ENCODE measurements around the gene KCNA2.

Gene KCNA2

GRCh38 chr1:110588991-110589390, 17.2 kb downstream of the KCNA2 start:
- in situ Hi-C loops (cut with HindIII; ENCODE audit: low pct_unique_long_range_greater_than_20kb, low sequenced_read_pairs) = no loop called here
- DNase-seq (ENCODE audit: low read depth in 1 of 2, low spot score in 1 of 2) = no peak

GRCh38 chr1:110588486-110588885, 17.7 kb downstream of the KCNA2 start:
- in situ Hi-C loops (cut with HindIII; ENCODE audit: low pct_unique_long_range_greater_than_20kb, low sequenced_read_pairs) = no loop called here
- no peak for DNase-seq (ENCODE audit: low read depth in 1 of 2, low spot score in 1 of 2)
- no peak for TF ChIP-seq JUND (IDR thresholded peaks at IDR 0.05; ENCODE audit: low read depth)

More at GRCh38 chr1:110588991-110589390, 17.2 kb downstream of the KCNA2 start:
- no peak for TF ChIP-seq JUND (IDR thresholded peaks at IDR 0.05; ENCODE audit: low read depth)

GRCh38 chr1:110587906-110588305, 18.3 kb downstream of the KCNA2 start:
- no peak for TF ChIP-seq JUND (IDR thresholded peaks at IDR 0.05; ENCODE audit: low read depth)
- no peak for DNase-seq (ENCODE audit: low read depth in 1 of 2, low spot score in 1 of 2)
- in situ Hi-C loops (cut with HindIII; ENCODE audit: low pct_unique_long_range_greater_than_20kb, low sequenced_read_pairs) = no loop called here

- TF ChIP-seq JUND (IDR thresholded peaks at IDR 0.05; ENCODE audit: low read depth) = no peak
- no peak for DNase-seq (ENCODE audit: low read depth in 1 of 2, low spot score in 1 of 2)
- in situ Hi-C loops (cut with HindIII; ENCODE audit: low pct_unique_long_range_greater_than_20kb, low sequenced_read_pairs) = no loop called here
These were observed 20.7 kb downstream of the KCNA2 start for GRCh38 chr1:110585481-110585880.

- no peak for TF ChIP-seq JUND (IDR thresholded peaks at IDR 0.05; ENCODE audit: low read depth)
- no peak for DNase-seq (ENCODE audit: low read depth in 1 of 2, low spot score in 1 of 2)
- in situ Hi-C loops (cut with HindIII; ENCODE audit: low pct_unique_long_range_greater_than_20kb, low sequenced_read_pairs) = no loop called here
These were observed 22.1 kb downstream of the KCNA2 start for GRCh38 chr1:110584045-110584444.

GRCh38 chr1:110583505-110583904, 22.7 kb downstream of the KCNA2 start:
- in situ Hi-C loops (cut with HindIII; ENCODE audit: low pct_unique_long_range_greater_than_20kb, low sequenced_read_pairs) = no loop called here
- TF ChIP-seq JUND (IDR thresholded peaks at IDR 0.05; ENCODE audit: low read depth) = no peak
- no peak for DNase-seq (ENCODE audit: low read depth in 1 of 2, low spot score in 1 of 2)

GRCh38 chr1:110582378-110582777, 23.8 kb downstream of the KCNA2 start:
- in situ Hi-C loops (cut with HindIII; ENCODE audit: low pct_unique_long_range_greater_than_20kb, low sequenced_read_pairs) = no loop called here
- no peak for DNase-seq (ENCODE audit: low read depth in 1 of 2, low spot score in 1 of 2)
- no peak for TF ChIP-seq JUND (IDR thresholded peaks at IDR 0.05; ENCODE audit: low read depth)

- no peak for DNase-seq (ENCODE audit: low read depth in 1 of 2, low spot score in 1 of 2)
These were observed 24.4 kb downstream of the KCNA2 start for GRCh38 chr1:110581682-110582145.

GRCh38 chr1:110580244-110580643, 25.9 kb downstream of the KCNA2 start:
- TF ChIP-seq JUND (IDR thresholded peaks at IDR 0.05; ENCODE audit: low read depth) = no peak
- no peak for DNase-seq (ENCODE audit: low read depth in 1 of 2, low spot score in 1 of 2)
- in situ Hi-C loops (cut with HindIII; ENCODE audit: low pct_unique_long_range_greater_than_20kb, low sequenced_read_pairs) = no loop called here

More at GRCh38 chr1:110581682-110582145, 24.4 kb downstream of the KCNA2 start:
- no peak for TF ChIP-seq JUND (IDR thresholded peaks at IDR 0.05; ENCODE audit: low read depth)
- in situ Hi-C loops (cut with HindIII; ENCODE audit: low pct_unique_long_range_greater_than_20kb, low sequenced_read_pairs) = no loop called here

GRCh38 chr1:110579460-110579859, 26.7 kb downstream of the KCNA2 start:
- no peak for TF ChIP-seq JUND (IDR thresholded peaks at IDR 0.05; ENCODE audit: low read depth)
- in situ Hi-C loops (cut with HindIII; ENCODE audit: low pct_unique_long_range_greater_than_20kb, low sequenced_read_pairs) = no loop called here
- no peak for DNase-seq (ENCODE audit: low read depth in 1 of 2, low spot score in 1 of 2)

GRCh38 chr1:110576441-110576840, 29.7 kb downstream of the KCNA2 start:
- no peak for DNase-seq (ENCODE audit: low read depth in 1 of 2, low spot score in 1 of 2)
- in situ Hi-C loops (cut with HindIII; ENCODE audit: low pct_unique_long_range_greater_than_20kb, low sequenced_read_pairs) = no loop called here
- no peak for TF ChIP-seq JUND (IDR thresholded peaks at IDR 0.05; ENCODE audit: low read depth)

- in situ Hi-C loops (cut with HindIII; ENCODE audit: low pct_unique_long_range_greater_than_20kb, low sequenced_read_pairs) = no loop called here
- no peak for TF ChIP-seq JUND (IDR thresholded peaks at IDR 0.05; ENCODE audit: low read depth)
These were observed 32.8 kb downstream of the KCNA2 start for GRCh38 chr1:110573314-110573713.

GRCh38 chr1:110572751-110573150, 33.4 kb downstream of the KCNA2 start:
- in situ Hi-C loops (cut with HindIII; ENCODE audit: low pct_unique_long_range_greater_than_20kb, low sequenced_read_pairs) = no loop called here
- TF ChIP-seq JUND (IDR thresholded peaks at IDR 0.05; ENCODE audit: low read depth) = no peak
- DNase-seq (ENCODE audit: low read depth in 1 of 2, low spot score in 1 of 2) = no peak

More at GRCh38 chr1:110573314-110573713, 32.8 kb downstream of the KCNA2 start:
- DNase-seq (ENCODE audit: low read depth in 1 of 2, low spot score in 1 of 2) = no peak

- no peak for DNase-seq (ENCODE audit: low read depth in 1 of 2, low spot score in 1 of 2)
- no peak for TF ChIP-seq JUND (IDR thresholded peaks at IDR 0.05; ENCODE audit: low read depth)
- in situ Hi-C loops (cut with HindIII; ENCODE audit: low pct_unique_long_range_greater_than_20kb, low sequenced_read_pairs) = no loop called here
These were observed 35.3 kb downstream of the KCNA2 start for GRCh38 chr1:110570901-110571300.
